ENCODE measurements around the gene MEIOSIN.

- TF ChIP-seq CTCF (optimal IDR thresholded peaks at IDR 0.05 in 1 of 3, IDR thresholded peaks at IDR 0.05 in 1 of 3, conservative IDR thresholded peaks at IDR 0.05 in 1 of 3; ENCODE audit: extremely low read depth in 1 of 3, insufficient read depth in 2 of 3, low read length in 3 of 3) (no peak), EZH2 (IDR thresholded peaks at IDR 0.05; ENCODE audit: low read length) (no peak)
Measured at GRCh38 chr19:45713141-45713540, 20.1 kb upstream of the MEIOSIN start.

Data from keratinocyte (primary cell).